Measurements from ENCODE around the gene PTPRE.

Gene PTPRE

DNA sequence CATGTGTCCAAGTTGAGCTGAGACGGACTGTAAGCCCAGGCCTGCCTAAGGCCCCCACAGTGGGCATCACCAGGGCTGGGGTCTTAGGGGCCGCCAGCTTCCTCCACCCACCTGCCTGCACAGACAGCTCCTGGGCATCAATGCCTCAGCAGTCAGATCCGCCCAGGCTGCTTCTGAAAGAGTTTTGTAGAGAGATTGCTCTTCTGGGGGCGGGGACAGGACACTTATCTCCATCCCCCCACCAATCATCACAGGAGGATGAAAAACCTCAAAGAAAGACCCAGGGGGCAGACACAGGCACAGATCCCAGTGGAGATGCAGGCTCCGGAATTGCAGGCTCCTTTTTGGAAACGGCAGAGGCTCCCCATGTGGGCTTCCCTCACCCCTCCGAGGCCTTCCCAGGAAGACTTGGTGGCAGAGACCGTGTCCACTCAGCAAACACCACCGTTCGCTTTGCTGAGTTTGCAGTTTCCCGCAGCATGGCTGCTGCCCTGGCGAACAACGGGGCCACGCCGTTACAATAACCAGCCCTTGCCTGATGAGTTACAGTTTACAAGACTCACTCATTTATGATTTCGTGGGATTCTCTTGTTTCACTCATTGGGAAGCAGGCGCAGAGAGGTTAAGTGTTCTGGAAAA is 122.9 kb downstream of the PTPRE start:
- DNase-seq, result no peak

DNA sequence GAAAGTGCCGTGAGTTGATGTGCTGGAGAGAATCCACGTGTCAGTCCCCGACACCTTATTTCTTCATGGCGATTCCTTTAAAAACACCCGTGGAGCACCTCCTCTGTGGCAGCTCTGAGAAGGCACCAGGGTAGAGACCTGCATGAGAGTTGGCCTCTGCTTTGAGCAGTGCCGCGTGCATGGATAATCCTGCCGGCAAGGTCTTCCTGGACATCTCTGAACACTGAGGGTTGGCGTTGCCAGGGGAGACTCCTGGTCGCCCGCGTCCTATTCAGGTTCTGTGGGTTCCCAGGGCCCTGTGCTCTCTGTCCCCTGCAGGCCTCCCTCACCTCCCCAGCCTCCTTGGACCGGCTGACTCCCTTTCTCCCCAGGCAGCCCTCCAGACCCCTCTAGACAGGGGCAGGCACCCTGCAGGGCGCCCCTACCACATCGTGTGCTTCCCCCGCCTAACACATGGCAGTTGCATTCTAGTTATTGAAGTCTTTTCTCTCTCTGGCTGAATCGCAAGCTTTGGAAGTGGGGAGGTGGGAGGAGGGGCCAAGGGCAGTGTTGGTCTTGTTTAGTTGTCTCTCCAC is 123.7 kb downstream of the PTPRE start:
- DNase-seq, result no peak

DNA sequence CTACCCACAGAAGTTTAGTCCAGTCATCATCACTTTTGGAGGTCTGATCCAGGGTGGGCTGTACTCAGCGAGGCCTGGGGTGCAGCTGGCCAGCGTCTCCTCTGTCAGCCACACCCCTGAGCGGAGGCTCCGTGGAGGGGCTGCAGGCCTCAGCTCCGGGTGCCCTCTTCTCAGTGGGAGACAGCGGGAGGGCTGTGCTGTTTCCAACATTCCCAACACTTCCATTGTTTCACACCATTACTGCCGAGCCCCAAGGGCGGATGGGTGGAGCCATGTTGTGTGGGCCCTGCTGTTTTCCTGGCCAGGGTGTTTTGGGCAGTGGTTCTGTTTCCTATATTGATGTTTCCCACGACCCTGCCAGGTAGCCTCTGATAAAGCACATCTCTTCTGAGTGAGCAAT is 124.3 kb downstream of the PTPRE start:
- DNase-seq, result no peak

DNA sequence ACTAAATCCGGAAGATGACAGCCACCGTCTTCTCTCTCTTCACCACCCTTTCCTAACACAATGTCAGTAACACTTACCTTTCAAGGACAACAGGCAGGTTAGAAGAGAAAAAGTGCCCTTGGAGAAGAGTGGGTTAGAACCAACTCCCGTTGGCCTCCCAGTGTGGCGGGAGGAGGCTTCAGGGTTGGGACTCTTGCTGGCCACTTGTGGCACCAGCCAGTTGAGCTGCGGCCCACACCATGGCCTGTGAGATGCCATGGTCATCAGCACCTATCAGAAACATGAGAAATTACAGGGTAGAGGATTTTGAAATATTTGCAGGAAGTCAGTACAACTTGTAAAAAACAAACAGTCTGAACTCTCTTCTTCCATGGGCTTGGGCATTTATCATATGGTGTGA is 125.6 kb downstream of the PTPRE start:
- no peak for DNase-seq

DNA sequence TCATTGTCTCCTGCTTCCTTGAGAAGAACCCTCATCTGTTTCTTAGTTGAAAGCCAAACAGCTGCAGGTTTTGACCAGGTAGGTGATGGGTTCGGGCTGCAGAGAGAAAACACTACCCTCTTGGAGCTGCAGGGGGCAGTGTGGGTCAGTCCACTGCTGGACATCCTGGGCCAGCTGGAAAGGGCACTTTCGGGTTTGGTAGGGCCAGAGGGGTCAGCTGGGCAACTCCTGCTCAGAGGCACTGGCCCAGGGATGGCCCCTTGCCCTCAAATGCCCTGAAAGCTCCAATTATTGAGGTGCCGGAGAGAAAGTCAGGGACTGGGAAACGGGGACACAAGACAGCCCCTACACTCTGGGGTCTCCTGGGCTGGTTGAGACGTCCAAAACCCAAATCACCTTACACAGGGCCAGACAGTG is 128.7 kb downstream of the PTPRE start:
- DNase-seq, result no peak

DNA sequence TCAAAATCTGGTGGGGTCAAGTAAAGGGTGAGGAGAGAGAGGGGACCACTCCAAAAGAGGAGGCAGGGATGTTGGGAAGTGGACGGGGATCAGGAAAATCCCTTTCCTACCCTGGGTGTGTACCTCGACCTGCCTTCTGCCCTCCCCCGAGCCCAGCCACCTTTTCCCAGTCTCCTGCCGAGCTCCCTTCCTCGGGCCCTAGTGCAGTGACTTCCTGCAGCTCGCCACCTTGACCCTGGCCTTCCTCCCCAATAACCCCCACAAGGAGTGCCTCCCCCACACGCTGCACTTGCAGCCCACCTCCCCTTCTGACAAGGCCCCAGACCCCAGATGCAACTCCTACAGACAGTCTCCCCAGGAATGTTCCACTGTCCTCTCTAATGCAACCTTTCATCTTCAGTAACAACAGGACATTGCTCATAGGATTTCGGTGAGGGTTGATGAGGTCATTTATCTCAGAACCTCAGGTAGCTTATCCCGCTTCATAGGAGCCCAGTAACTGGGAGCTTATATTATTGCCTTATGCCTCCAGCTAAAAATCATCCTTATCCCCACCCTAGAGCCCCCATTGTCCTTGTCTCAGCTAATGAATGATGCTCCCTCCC is 129.2 kb downstream of the PTPRE start:
- DNase-seq, result no peak

DNA sequence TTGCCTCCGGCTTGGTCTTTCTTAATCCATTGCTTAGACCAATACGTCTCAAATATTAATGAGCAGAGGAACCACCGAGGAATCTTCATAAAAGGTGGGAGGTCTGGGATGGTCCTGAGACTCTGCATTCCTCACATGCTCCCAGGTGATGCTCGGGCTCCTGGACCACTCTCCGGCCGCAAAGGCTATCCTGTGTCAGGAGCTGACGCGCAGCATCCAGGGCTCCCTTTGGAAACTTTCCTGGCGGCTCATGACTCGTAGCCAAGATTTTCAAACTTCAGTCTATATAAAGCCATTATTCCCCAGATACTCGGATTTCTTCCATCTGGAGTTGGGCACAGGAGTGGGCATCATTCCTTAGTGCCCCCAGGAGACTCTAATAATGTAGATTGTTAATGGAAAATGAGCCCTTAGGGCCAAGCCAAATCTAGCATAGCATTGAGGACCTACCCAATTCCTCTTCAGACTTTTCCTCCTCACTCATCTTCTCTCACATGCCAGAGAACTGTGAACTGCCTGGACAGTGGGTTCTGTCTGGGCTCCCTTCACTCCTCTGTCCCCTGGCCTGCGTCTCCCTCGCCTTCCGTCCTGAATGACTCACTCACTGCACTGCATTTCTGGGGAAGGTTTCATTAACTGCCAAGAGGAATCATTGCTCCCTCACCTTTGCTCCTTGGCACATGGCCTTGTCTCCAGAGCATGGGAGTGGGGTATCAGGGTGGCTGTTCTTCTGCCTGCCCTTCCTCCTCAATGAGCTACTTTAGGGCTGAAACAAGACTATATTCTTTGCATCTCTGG is 130.0 kb downstream of the PTPRE start:
- DNase-seq, result no peak

DNA sequence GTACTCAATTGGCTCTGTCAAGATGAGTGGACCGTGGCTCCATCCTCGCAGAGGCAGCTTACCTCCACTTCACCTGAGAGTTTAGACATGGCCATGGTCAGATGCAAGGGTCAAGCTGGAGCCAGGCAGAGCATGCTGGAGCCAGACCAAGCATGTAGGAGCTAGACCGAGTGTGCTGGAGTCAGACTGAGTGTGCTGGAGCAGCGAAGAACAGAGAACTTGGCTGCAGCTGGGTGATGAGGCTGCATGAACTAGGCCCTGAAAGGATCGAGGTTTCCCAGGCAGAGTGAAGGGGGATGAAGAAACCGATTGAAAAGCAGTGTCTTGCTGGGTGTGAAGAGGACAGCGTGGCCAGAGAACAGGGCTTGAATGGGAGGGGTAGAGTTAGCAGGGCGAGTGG is 133.2 kb downstream of the PTPRE start:
- DNase-seq, result no peak

DNA sequence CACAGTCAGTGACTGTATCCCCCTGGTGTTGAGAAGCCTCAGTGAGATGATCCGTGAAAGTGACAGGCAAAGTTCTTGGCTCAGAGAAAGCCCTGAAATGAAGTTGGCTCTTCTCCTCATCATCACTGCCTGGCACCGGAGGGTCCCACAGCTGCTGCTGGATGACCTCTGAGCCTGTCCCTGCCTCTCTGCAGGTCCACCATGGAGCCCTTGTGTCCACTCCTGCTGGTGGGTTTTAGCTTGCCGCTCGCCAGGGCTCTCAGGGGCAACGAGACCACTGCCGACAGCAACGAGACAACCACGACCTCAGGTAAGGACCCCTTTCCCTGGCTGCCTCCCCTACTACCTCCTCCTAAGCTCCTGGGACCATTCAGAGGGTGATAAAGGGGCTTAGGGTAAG is 133.8 kb downstream of the PTPRE start:
- DNase-seq, result no peak

DNA sequence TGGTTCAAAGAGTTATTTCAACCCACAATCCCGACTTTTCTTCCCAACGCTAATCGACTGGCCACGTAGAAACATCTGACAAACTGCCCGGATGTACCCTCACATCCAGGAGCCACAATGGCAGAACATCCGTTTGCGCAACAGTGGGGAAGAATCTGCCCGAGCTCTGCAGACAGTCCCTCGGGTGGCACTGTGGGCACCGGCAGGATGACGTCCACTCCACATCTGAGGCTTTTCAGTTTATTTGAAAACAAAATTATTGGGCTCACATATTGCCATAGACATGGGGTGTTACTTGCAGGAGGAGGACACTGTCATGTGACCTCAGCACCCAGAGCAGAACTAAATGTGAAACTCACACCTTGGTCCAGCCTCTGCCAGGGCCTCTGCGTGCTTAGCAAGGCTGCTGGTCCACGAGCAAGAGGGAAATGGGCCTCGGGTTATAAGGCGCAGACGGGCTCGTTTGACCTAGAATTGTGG is 135.3 kb downstream of the PTPRE start:
- no peak for DNase-seq

DNA sequence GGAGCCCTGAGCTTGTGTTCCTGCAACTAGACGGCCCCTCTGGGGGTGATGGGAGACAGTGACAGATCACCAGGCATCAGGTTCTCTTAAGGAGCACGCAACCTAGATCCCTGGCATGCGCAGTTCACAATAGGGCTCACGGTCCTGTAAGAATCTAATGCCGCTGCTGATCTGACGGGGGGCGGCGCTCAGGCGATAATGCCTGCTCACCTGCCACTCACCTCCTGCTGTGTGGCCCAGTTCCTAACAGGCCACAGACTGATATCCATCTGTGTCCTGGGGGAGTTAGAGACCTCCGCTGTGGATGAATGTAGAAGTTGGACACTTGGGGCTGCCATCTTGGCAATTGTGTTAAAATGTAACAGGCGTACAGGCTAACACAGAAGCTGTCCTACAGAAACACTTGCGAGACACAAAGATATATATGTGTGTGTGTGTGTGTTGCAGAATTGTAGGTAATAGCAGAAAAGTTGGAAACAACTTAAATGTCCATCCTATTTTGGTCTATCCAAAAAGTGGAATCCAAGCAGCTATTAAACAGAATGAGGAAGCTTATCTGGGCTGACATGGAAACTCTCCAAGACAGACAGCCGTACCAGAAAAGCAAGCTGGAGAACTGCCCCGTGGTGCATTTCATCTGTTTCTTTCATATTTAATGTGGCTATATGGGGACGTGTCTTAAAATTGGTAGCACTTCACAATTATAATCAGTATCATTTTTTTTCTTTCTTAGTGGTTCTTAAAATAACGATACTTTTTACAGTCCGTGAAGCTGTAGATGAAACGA is 136.5 kb downstream of the PTPRE start:
- DNase-seq, result no peak

DNA sequence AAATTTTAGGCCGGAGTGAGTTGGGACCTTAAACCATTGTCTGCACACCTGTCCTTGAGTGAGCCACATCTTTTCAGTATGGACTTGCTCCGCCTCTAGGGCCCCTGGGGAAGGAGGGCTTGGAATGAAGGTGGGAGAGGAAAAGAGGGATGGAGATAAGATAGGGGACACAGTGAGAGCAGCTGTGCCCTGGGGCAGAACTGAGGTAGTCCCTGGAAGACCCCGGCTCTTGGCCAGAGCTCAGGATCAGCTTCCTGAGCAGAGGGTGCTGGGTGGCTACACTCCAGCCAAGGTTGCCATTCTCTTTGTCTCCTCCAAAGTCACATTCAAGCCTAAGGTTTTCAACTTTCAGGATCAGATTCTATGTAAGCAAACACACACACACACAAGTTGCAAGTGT is 137.3 kb downstream of the PTPRE start:
- DNase-seq, result no peak

DNA sequence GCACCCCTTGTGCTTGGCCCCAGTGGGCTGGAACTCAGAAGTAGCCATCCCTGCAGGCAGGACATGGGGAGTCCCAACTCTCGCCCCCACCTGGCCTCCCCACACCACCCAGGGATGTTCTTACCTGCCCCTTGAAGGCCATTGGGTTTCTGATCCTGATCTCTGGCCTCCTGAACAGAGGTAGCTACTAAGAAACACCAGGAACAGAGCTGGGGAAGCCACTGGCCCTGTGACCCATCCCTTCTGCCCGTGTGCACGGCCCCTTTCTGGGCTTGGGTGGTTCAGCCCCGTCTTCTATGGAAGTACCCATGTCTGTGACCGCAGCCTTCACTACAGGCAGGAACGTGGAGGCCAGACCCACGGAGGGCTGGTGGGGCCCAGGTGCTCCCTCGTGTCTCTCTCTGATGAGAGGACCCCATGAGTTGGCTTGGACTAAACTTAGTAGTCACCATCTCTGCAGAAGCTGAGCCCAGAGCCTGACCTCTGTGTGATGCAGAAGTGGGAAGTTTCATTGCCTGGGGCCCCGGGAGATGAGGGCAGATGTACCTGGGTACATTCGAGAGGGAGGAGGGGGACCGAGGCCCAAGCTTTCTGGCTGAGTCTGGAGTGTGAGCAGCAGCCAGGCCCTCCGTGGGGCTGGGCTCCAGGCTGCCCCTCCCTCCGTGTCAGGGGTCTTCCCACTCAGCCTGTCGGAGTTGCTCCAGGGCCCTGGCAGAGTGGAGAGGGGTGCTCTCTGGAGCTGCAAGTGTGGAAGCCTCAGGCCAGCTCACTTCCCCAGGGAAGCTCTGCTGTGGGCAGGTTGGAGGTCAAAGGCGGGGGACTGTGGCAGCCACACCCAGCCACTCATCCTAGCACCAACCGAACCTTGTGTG is 138.3 kb downstream of the PTPRE start:
- no peak for DNase-seq

DNA sequence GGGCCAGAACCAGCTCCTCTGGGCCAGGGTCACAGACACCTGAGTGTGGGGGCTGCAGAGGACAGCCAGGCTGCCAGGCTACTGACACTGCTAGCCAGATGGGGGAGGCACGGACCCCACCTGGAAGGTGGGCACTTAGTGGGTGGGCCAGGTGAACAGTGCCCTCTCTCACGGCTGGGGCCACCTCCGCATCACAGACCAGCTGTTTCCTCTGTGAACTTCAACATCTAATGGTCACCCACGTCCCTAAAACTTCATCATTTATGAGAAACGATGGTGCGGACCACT is 138.9 kb downstream of the PTPRE start:
- no peak for DNase-seq

DNA sequence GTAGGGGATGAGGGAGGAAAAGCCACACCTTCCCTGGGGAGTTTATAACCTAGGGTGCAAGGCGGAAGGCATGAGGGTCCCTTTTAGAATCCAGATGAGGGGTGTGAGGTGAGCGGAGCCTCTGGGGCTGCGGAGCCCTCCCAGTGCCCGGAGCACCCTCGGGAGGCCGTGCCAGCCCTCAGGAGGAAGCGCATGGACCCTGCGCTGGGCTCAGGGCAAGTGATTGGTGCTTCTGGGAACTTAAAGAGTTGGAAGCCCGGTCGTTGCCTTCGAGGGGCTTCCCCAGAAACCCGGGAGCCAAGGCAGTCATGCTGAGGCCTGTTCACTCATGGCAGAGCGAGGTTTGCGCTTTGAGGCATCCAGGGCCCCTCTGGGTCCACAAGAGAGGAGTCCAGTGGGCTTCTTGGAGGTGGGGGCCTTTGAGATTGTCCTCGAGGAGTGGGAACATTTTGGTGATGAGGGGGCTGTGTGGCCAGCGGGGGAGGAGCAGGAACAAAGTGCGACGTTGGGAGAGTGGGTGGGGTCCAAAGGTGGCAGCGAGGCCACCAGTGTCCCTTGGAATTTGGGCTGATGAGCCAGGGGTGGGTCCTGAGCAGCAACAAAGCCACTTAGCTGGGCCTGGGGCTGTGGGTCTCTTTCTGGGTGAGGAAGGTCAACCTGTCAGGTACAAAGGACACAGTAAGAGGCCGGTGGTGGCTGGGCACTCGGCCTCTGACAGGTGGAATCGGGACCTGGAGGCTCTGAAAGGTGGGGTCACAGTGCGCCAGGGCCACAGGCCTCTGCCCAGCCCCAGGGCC is 139.5 kb downstream of the PTPRE start:
- DNase-seq, result no peak

DNA sequence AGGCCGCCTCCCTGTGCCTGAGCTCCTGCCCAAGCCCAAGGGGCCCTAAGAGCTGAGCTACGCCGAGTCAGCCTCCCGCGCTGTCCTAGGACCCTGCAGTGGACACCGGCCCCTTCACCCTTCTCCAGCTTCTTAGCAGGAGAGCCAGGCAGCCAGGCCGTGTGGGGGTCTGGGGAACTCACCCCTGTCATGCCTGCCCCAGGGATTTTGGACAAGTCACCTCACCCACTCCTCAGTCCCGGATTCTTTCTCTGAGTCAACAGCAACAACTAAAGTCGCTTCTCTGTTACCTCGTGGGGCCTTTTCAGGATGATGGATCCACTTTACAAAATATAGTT is 140.0 kb downstream of the PTPRE start:
- DNase-seq, result no peak

DNA sequence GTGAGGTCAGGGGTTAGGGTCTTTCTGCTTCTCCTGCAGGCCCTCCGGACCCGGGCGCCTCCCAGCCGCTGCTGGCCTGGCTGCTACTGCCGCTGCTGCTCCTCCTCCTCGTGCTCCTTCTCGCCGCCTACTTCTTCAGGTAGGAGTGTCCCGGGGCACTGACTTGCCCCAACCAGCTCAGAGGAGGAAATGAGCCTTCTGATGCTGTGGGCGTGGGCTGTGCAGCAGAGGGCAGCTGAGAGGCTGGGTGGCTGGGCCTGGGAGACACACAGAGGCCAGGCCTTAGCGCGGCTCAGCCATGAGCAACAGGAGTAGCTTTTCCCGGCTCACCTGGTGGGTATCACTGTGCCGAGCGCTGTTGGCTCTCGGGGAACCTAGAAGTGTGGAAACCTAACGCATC is 140.4 kb downstream of the PTPRE start:
- no peak for DNase-seq

DNA sequence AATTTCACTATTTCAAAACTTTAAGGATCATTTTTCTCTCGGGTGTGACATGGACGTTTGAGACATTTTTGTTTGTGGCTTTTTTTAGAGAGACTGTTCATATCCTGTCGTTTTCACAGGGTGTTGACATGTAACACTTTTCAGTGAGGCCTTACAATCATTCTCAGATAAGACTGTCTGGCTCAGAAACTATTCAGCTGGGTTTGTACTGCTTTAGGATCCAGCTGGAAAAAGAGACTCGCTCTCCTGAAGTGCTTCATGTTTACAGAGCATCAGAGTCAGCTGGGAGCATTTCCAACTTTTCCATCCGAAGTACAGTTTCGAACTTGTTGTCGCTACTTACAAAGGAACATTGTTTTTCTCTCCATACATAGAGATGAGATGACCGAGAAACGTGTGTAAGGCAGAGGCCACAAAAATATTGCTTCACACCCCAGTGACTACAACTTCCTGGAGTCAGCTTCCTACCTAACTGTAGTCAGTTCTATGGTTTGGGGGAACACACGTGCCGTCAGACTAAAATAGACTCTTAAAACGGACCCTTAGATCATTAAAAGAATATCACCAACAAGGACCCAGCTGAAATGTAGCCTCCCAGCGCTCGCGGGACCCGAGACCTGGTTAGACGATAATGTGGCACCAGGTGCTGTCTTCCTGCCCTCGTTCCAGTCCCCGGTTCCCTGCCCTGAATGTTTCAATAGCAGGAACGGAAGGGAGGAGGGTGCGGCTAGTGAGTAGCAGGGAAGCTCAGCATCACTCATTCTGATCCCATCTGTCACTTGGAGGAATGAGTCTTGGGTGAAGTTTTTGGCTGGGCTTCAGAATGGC is 141.3 kb downstream of the PTPRE start:
- no peak for DNase-seq

DNA sequence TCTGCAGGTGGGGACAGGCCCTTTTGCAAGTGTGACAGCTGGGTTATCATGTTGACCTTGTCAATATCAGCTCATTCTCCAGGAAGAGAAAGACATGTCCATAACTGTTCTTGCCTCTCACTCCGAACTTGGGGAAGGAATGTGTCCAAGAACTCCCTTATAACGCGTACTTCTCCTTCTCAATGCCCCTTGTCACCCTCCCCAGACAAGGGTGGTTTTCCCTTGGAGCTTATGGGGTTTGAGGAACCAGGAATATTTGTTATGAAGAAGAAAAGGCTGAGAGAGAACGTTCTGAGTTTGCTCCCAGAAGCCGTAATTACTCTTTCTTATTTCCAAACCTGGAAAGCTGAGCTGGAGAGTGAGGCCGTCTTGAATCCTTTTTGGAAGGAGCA is 141.9 kb downstream of the PTPRE start:
- DNase-seq, result no peak

Measured in NCI-H187 (cell line).